ENCODE results near the gene ESD. TPM values are rescaled to one million over a fixed set of nuclear protein-coding genes. Genes with fewer than 3 reads are reported as not detected.

ESD gene
- total RNA-seq, 4 donors from 2014 or later: 63.7 to 84.5 (median 76.1) TPM

DNA sequence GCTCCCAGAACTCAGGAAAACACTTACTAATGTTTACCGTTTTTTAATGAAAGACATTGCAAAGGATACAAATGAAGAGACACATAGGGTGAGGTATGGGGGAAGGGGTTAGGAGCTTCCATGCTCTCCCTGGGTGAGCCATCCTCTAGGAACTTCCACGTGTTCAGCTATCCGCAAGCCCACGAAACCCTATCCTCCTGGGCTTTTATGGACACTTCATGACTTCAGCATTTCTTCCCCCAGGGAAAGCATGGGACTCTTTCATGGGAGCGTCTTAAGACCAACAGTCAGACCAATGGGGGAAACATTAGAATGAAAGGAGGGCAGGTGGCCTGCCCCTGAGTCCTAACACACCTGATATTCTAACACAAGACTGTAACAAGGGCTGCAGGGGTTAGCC lies 6.6 kb upstream of the ESD start:
- TF ChIP-seq, protein P1, sequence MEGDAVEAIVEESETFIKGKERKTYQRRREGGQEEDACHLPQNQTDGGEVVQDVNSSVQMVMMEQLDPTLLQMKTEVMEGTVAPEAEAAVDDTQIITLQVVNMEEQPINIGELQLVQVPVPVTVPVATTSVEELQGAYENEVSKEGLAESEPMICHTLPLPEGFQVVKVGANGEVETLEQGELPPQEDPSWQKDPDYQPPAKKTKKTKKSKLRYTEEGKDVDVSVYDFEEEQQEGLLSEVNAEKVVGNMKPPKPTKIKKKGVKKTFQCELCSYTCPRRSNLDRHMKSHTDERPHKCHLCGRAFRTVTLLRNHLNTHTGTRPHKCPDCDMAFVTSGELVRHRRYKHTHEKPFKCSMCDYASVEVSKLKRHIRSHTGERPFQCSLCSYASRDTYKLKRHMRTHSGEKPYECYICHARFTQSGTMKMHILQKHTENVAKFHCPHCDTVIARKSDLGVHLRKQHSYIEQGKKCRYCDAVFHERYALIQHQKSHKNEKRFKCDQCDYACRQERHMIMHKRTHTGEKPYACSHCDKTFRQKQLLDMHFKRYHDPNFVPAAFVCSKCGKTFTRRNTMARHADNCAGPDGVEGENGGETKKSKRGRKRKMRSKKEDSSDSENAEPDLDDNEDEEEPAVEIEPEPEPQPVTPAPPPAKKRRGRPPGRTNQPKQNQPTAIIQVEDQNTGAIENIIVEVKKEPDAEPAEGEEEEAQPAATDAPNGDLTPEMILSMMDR (IDR thresholded peaks at IDR 0.05): no peak
- TF ChIP-seq POLR2A (IDR thresholded peaks at IDR 0.05): no peak
- no peak for DNase-seq (ENCODE audit: low spot score in 2 of 2)
- intact Hi-C loops (cut with DNase I; ENCODE audit: low total_unique reads): no loop called here
- WGBS, 2 donors: 91 to 99% methylated on average over 5 of the region's 5 CpGs
- no peak overlapping the region for H3K4me3 ChIP-seq (ENCODE audit: low read depth, poor library complexity, severe bottlenecking)

DNA sequence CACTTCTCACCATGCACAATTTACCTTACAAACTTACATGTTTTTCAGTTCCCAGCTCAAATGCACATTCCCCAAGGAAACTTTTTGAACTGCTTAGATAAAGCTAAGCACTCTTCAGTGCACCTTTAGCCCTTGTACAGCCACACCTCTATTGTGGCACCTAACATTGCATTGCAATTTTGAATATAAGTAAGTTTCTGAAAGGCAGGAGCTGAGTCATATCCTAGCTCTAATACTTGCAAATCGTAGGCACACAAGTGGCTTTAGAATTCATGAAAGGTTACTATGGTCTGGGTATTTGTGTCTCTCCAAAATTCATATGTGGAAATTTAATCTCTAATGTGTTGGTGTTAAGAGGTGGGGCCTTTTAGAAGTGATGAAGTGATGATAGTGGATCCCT lies 4.9 kb upstream of the ESD start:
- TF ChIP-seq POLR2A (IDR thresholded peaks at IDR 0.05): no peak
- TF ChIP-seq, protein P1 (IDR thresholded peaks at IDR 0.05): no peak
- H3K4me3 ChIP-seq (ENCODE audit: low read depth, poor library complexity, severe bottlenecking): no peak overlapping the region
- WGBS, 2 donors: 67 to 79% methylated on average over 1 of the region's 1 CpG
- DNase-seq (ENCODE audit: low spot score in 2 of 2): no peak
- intact Hi-C loops (cut with DNase I; ENCODE audit: low total_unique reads): no loop called here

DNA sequence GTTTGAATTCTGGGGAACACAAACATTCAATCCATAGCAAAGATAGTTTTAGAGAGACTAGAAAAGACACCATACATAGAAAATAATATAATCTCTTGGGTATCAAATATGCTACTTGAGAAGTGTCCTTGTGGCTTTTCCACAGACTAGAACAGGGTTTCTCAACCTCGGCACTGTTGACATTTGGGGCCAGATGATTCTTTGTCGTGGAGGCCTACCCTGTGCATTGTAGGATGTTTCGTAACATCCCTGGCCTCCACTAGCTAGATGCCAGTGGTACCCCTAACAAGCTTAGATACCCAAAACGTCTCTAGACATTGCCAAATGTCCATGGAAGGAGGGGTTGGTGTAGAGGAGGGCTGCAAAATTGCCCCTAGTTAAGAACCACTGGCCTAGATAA lies 2.2 kb upstream of the ESD start:
- WGBS, 2 donors: 85 to 88% methylated on average over 4 of the region's 4 CpGs
- no peak for DNase-seq (ENCODE audit: low spot score in 2 of 2)
- no peak overlapping the region for H3K4me3 ChIP-seq (ENCODE audit: low read depth, poor library complexity, severe bottlenecking)
- intact Hi-C loops (cut with DNase I; ENCODE audit: low total_unique reads): loop anchor here (10.0 kb wide), 1 partner anchor 1236 kb away; the partner anchor contains the start of gene NUDT15
- TF ChIP-seq POLR2A (IDR thresholded peaks at IDR 0.05): no peak
- TF ChIP-seq, protein P1 (IDR thresholded peaks at IDR 0.05): no peak

GRCh38 chr13:46797501-46798237 lies 708 bp upstream of the ESD start:
- intact Hi-C loops (cut with DNase I; ENCODE audit: low total_unique reads): loop anchor here (10.0 kb wide), 1 partner anchor 1237 kb away; the partner anchor contains the start of gene NUDT15
- DNase-seq (ENCODE audit: low spot score in 2 of 2): no peak
- 30 to 44% methylated on average over 8 to 9 of the region's 9 CpGs for WGBS, 2 donors

DNA sequence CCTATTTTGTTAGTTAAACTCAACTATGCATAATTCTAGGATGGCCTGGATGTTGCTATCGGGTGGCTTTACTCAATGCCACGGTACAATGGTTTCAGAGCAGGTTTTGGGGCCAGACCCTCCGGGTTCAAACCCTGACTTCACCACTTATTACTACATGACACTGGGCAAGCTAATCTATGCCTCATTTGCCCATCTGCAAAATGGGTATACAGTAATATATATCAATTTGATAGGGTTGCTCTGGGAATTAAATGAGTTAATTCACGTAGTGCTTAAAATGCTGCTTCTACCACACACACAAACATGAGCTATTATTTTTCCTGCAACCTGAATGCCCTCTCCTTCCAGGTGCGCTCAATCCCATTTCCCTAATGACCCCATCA lies 839 bp downstream of the ESD start:
- WGBS, 2 donors: 60 to 63% methylated on average over 5 of the region's 5 CpGs
- H3K4me3 ChIP-seq (ENCODE audit: low read depth, poor library complexity, severe bottlenecking): peak overlapping the region; percentile 74
- no peak for DNase-seq (ENCODE audit: low spot score in 2 of 2)
- intact Hi-C loops (cut with DNase I; ENCODE audit: low total_unique reads): loop anchor here (10.0 kb wide), 1 partner anchor 1239 kb away; the partner anchor contains the start of gene NUDT15
- TF ChIP-seq, protein P1 (IDR thresholded peaks at IDR 0.05): no peak
- TF ChIP-seq POLR2A (IDR thresholded peaks at IDR 0.05): no peak

More at GRCh38 chr13:46797501-46798237, 708 bp upstream of the ESD start:
- TF ChIP-seq, protein P1 (IDR thresholded peaks at IDR 0.05): no peak
- no peak for TF ChIP-seq POLR2A (IDR thresholded peaks at IDR 0.05)
- H3K4me3 ChIP-seq (ENCODE audit: low read depth, poor library complexity, severe bottlenecking): peak overlapping the region; percentile 74
